HEK293 (cell line): ENCODE data around the gene TRAFD1.

Experiments used
- CTCF ChIA-PET: fragments of 350-600 bp; formaldehyde crosslinking; extraction: SDS; loops from one replicate; lab custom pipeline; 2021; ENCODE audit warnings: antibody characterized with exemption; lab: Yijun Ruan, JAX
- POLR2A ChIA-PET: fragments of 300-600 bp; formaldehyde crosslinking; extraction: SDS; loops from one replicate; lab custom pipeline; 2020; ENCODE audit warnings: antibody characterized with exemption, inconsistent platforms; lab: Yijun Ruan, JAX
- H3K27ac ChIP-seq: fragments of 200-500 bp; sonication (Bioruptor generic); 2 replicates; pipeline ENCODE4 v1.5.1; 2014; ENCODE audit warnings: low read depth, low read length, control low read depth, inconsistent platforms; ENCODE audit errors: extremely low read depth
- H3K36me3 ChIP-seq, 2 experiments: fragments of 200-500 bp in 1 of 2; sonication (Bioruptor generic) in 1 of 2; 1 replicate in 1 of 2; 2 replicates in 1 of 2; pipeline ENCODE4 v1.5.1; 2014 to 2017; ENCODE audit warnings: inconsistent platforms in 2 of 2, low read length in 2 of 2; ENCODE audit not compliant: control insufficient read depth in 2 of 2, insufficient read depth in 1 of 2
- H3K4me1 ChIP-seq: fragments of 200-500 bp; sonication (Bioruptor generic); 2 replicates; pipeline ENCODE4 v1.5.1; 2014; ENCODE audit warnings: mild to moderate bottlenecking, low read length, inconsistent platforms; ENCODE audit not compliant: control insufficient read depth, insufficient read depth
- H3K4me3 ChIP-seq: 2 replicates; pipeline ENCODE4 v1.5.1; 2011; ENCODE audit warnings: low read depth, mild to moderate bottlenecking, control low read depth, low read length, moderate library complexity
- H3K9me3 ChIP-seq: fragments of 200-500 bp; sonication (Bioruptor generic); 2 replicates; pipeline ENCODE4 v1.5.1; 2014; ENCODE audit warnings: low read depth, low read length, inconsistent platforms; ENCODE audit not compliant: control insufficient read depth, insufficient read depth
- KLF9 ChIP-seq: fragments of 450-650 bp; formaldehyde crosslinking; IDR thresholded peaks from 2 replicates; pipeline ENCODE4 v1.5.1; 2016; ENCODE audit warnings: missing biosample characterization, missing genetic modification characterization, low read depth
- RBAK ChIP-seq: fragments of 450-650 bp; formaldehyde crosslinking; IDR thresholded peaks from 2 replicates; pipeline ENCODE4 v1.5.1; 2016; ENCODE audit warnings: missing biosample characterization, missing genetic modification characterization
- YY1 ChIP-seq: fragments of 450-650 bp; formaldehyde crosslinking; IDR thresholded peaks from 2 replicates; pipeline ENCODE4 v1.5.1; 2018; ENCODE audit warnings: missing biosample characterization, missing genetic modification characterization
- ZBTB1 ChIP-seq: fragments of 450-650 bp; formaldehyde crosslinking; IDR thresholded peaks from 2 replicates; pipeline ENCODE4 v1.5.1; 2016; ENCODE audit warnings: missing biosample characterization, missing genetic modification characterization
- ZEB2 ChIP-seq: fragments of 450-650 bp; formaldehyde crosslinking; IDR thresholded peaks from 2 replicates; pipeline ENCODE4 v1.5.1; 2016; ENCODE audit warnings: missing biosample characterization, missing genetic modification characterization
- ZNF174 ChIP-seq: fragments of 450-650 bp; formaldehyde crosslinking; IDR thresholded peaks from 2 replicates; pipeline ENCODE4 v1.5.0; 2017; ENCODE audit warnings: missing biosample characterization, mild to moderate bottlenecking, missing genetic modification characterization
- ZNF266 ChIP-seq: fragments of 450-650 bp; formaldehyde crosslinking; IDR thresholded peaks from 2 replicates; pipeline ENCODE4 v1.5.1; 2016; ENCODE audit warnings: missing biosample characterization, missing genetic modification characterization, low read depth
- ZNF341 ChIP-seq: fragments of 450-650 bp; formaldehyde crosslinking; IDR thresholded peaks from 2 replicates; pipeline ENCODE4; 2016; ENCODE audit warnings: low read depth, missing biosample characterization, missing genetic modification characterization
- ZNF529 ChIP-seq: fragments of 450-650 bp; formaldehyde crosslinking; IDR thresholded peaks from 2 replicates; pipeline ENCODE4 v1.5.1; 2017; ENCODE audit warnings: missing genetic modification characterization, missing biosample characterization; ENCODE audit not compliant: insufficient replicate concordance
- ZNF560 ChIP-seq: fragments of 450-650 bp; formaldehyde crosslinking; IDR thresholded peaks from 2 replicates; pipeline ENCODE4 v1.5.1; 2017; ENCODE audit warnings: missing biosample characterization, missing genetic modification characterization, borderline replicate concordance
- ZNF623 ChIP-seq: fragments of 450-650 bp; formaldehyde crosslinking; IDR thresholded peaks from 2 replicates; pipeline ENCODE4 v1.5.1; 2016; ENCODE audit warnings: missing biosample characterization, missing genetic modification characterization
- ZNF626 ChIP-seq: fragments of 450-650 bp; sonication (Bioruptor Pico); formaldehyde crosslinking; IDR thresholded peaks from 2 replicates; pipeline ENCODE4 v1.5.1; 2018; ENCODE audit warnings: missing biosample characterization, missing genetic modification characterization, inconsistent platforms
- ZNF776 ChIP-seq: fragments of 450-650 bp; formaldehyde crosslinking; IDR thresholded peaks from 2 replicates; pipeline ENCODE4 v1.5.0; 2017; ENCODE audit warnings: missing biosample characterization, missing genetic modification characterization, borderline replicate concordance
- ZNF792 ChIP-seq: fragments of 450-650 bp; formaldehyde crosslinking; IDR thresholded peaks from 2 replicates; pipeline ENCODE4 v1.5.1; 2016; ENCODE audit warnings: missing biosample characterization, missing genetic modification characterization
- TF ChIP-seq, protein P1 (sequence below): fragments of 450-650 bp; formaldehyde crosslinking; IDR thresholded peaks from 2 replicates; pipeline ENCODE4 v1.5.1; 2016; ENCODE audit warnings: missing biosample characterization, missing genetic modification characterization
- TF ChIP-seq, protein P2 (sequence below): IDR thresholded peaks from 2 replicates; pipeline ENCODE4 v1.6.1; 2011; ENCODE audit warnings: mild to moderate bottlenecking, low read depth, low read length, borderline replicate concordance
- TF ChIP-seq, protein P3 (sequence below): fragments of 450-650 bp; IDR thresholded peaks from 2 replicates; pipeline ENCODE4 v1.5.1; 2018; ENCODE audit warnings: missing biosample characterization, missing genetic modification characterization
- TF ChIP-seq, protein P4 (sequence below): fragments of 450-650 bp; formaldehyde crosslinking; IDR thresholded peaks from 2 replicates; pipeline ENCODE4 v1.5.1; 2016; ENCODE audit warnings: missing biosample characterization, missing genetic modification characterization

The TRAFD1 gene

DNA sequence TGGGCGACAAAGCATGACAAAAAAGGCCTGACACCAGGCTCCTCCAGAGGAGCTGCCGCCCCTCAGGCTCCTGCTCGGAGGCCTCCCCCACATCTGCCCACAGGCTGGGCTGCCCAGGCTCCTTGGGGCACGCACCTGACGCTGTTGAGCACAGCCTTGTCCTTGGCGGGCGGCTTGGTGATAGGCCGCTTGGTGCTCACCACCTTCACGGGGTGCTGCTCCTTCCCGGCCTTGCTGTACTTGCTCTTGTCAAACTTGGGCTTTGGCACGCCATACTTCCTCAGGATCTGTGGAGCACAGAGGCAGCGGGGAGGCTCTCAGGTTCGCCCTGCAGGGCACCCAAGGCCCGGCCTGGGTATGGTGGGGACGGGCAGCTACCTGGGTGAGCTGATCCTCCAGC is 53.4 kb downstream of the TRAFD1 start:
- Histone ChIP-seq H3K36me3 (peaks cover 10 to 83% of the 10 kb centered on the region in 2 experiments), H3K4me1 (no peaks in the 10 kb centered on the region), H3K27ac (no peak overlapping the region), H3K4me3 (no peak overlapping the region), H3K9me3 (no peaks in the 10 kb centered on the region)
- TF ChIP-seq, protein P1, sequence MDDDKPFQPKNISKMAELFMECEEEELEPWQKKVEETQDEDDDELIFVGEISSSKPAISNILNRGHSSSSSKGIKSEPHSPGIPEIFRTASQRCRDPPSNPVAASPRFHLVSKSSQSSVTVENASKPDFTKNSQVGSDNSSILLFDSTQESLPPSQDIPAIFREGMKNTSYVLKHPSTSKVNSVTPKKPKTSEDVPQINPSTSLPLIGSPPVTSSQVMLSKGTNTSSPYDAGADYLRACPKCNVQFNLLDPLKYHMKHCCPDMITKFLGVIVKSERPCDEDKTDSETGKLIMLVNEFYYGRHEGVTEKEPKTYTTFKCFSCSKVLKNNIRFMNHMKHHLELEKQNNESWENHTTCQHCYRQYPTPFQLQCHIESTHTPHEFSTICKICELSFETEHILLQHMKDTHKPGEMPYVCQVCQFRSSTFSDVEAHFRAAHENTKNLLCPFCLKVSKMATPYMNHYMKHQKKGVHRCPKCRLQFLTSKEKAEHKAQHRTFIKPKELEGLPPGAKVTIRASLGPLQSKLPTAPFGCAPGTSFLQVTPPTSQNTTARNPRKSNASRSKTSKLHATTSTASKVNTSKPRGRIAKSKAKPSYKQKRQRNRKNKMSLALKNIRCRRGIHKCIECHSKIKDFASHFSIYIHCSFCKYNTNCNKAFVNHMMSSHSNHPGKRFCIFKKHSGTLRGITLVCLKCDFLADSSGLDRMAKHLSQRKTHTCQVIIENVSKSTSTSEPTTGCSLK (tag by site-specific recombination) = no peak
- TF ChIP-seq ZNF529 (tag by site-specific recombination) (no peak), ZNF341 (no peak)
- ChIA-PET CTCF (interaction anchor here (1.2 kb wide), 1 partner anchor 19 kb away, joined by 5 read pairs; no protein-coding TSS in a partner anchor), POLR2A (no interaction called here)

DNA sequence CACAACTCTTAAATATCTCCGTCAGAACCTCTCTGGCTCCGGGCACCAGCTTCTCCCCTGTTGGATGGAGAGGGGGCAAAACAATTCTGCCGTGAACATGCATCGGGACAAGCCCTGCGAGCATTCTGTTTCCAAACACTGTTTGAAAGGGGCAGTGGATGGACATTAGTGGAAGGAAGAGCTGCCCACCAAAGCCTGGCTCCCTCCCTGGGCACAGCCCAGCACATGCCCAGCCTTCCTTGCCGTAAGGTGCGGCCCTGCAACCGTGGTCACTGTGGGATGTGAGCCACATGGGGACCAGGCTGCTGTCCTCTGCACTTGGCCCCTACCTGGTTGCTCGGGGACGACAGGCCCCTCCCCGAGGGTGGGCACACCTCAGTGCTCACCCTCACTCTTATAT is 54.0 kb downstream of the TRAFD1 start:
- CTCF ChIA-PET = no interaction called here
- POLR2A ChIA-PET = no interaction called here
- no peak overlapping the region for H3K27ac ChIP-seq
- no peaks in the 10 kb centered on the region for H3K9me3 ChIP-seq
- TF ChIP-seq RBAK (tag by site-specific recombination) (no peak), ZNF560 (tag by site-specific recombination) (no peak), ZBTB1 (tag by site-specific recombination) (no peak)
- no peaks in the 10 kb centered on the region for H3K4me1 ChIP-seq
- H3K4me3 ChIP-seq = no peak overlapping the region
- peaks cover 10 to 85% of the 10 kb centered on the region in 2 experiments for H3K36me3 ChIP-seq

DNA sequence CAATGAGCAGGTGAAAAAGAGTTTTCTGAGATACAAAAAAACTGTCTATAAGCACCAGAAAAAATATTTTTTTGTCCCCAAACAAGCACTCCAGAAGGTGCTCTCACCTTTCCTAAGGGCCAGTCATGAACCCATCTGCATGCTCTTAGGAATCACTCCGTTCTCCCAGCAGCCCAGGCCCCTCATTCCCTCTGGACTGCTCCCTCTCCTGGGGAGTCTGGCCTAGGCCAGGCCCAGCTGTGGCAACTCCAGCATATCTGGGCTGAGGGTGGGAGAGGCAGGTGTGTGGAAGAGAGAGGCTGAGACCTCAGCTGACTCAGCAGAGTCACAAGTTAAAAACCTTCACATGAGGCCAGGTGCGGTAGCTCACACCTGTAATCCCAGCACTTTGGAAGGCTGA is 54.6 kb downstream of the TRAFD1 start:
- Histone ChIP-seq H3K27ac (no peak overlapping the region), H3K9me3 (no peaks in the 10 kb centered on the region), H3K36me3 (peaks cover 10 to 86% of the 10 kb centered on the region in 2 experiments), H3K4me1 (no peaks in the 10 kb centered on the region), H3K4me3 (no peak overlapping the region)
- ChIA-PET POLR2A (no interaction called here), CTCF (no interaction called here)
- no peak for TF ChIP-seq ZNF776 (tag by site-specific recombination)
- no peak for TF ChIP-seq ZNF174
- TF ChIP-seq ZNF623 (tag by site-specific recombination) = no peak
- no peak for TF ChIP-seq ZNF266 (tag by site-specific recombination)
- no peak for TF ChIP-seq KLF9 (tag by site-specific recombination)
- no peak for TF ChIP-seq ZNF792 (tag by site-specific recombination)
- TF ChIP-seq, protein P2, sequence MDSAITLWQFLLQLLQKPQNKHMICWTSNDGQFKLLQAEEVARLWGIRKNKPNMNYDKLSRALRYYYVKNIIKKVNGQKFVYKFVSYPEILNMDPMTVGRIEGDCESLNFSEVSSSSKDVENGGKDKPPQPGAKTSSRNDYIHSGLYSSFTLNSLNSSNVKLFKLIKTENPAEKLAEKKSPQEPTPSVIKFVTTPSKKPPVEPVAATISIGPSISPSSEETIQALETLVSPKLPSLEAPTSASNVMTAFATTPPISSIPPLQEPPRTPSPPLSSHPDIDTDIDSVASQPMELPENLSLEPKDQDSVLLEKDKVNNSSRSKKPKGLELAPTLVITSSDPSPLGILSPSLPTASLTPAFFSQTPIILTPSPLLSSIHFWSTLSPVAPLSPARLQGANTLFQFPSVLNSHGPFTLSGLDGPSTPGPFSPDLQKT = no peak
- no peak for TF ChIP-seq ZNF626 (tag by site-specific recombination)
- TF ChIP-seq, protein P3, sequence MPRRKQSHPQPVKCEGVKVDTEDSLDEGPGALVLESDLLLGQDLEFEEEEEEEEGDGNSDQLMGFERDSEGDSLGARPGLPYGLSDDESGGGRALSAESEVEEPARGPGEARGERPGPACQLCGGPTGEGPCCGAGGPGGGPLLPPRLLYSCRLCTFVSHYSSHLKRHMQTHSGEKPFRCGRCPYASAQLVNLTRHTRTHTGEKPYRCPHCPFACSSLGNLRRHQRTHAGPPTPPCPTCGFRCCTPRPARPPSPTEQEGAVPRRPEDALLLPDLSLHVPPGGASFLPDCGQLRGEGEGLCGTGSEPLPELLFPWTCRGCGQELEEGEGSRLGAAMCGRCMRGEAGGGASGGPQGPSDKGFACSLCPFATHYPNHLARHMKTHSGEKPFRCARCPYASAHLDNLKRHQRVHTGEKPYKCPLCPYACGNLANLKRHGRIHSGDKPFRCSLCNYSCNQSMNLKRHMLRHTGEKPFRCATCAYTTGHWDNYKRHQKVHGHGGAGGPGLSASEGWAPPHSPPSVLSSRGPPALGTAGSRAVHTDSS (tag by site-specific recombination) = no peak
- no peak for TF ChIP-seq ZEB2
- TF ChIP-seq, protein P4, sequence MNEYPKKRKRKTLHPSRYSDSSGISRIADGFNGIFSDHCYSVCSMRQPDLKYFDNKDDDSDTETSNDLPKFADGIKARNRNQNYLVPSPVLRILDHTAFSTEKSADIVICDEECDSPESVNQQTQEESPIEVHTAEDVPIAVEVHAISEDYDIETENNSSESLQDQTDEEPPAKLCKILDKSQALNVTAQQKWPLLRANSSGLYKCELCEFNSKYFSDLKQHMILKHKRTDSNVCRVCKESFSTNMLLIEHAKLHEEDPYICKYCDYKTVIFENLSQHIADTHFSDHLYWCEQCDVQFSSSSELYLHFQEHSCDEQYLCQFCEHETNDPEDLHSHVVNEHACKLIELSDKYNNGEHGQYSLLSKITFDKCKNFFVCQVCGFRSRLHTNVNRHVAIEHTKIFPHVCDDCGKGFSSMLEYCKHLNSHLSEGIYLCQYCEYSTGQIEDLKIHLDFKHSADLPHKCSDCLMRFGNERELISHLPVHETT (tag by site-specific recombination) = no peak
- TF ChIP-seq ZBTB1 (tag by site-specific recombination) = no peak
- no peak for TF ChIP-seq YY1 (tag by site-specific recombination)
